Heart left ventricle (tissue), 13 donors: ENCODE measurements around the gene STPG3.

Source experiments
- CTCF ChIP-seq, 12 donors: fragments of 200-600 bp; sonication (generic) in 4 of 12; IDR thresholded peaks; one replicate each; pipeline versions ENCODE4 v1.5.0 to v1.8.0; 2018 to 2022; ENCODE audit warnings: antibody characterized with exemption in 12 of 12, mild to moderate bottlenecking in 5 of 12
- POLR2A ChIP-seq, 2 donors: fragments of 450-650 bp; IDR thresholded peaks; one replicate each; pipeline ENCODE4 v1.6.1; 2017; ENCODE audit warnings: antibody characterized with exemption in 2 of 2, mild to moderate bottlenecking in 2 of 2, moderate library complexity in 2 of 2
- donor health status: ischemic (EF 13 %, LVEDD 7.1; RV severe dilation, severe dysfunction).
- donor health status: DM: no; HTN: yes; CAD: no.
- donor health status: DM: no; HTN: no; CAD: no.
- donor health status: ischemic (EF 25% LVEDD 6.9; RV normal size, moderate dysfunction).
- donor health status: ischemic (EF 25% LVEDD 5.7; RV mildly dilated, moderate dysfunction).
- donor health status: ischemic (EF 35%, LVEDD 5.7; RV mildly dilated, moderate dysfunction).
- donor health status: nonischemic (EF 11% LVEDD 7.7; RV severe dilation, severe dysfunction).
- donor health status: DM: yes; HTN: yes; CAD: no.
- donor health status: PGD.
- donor health status: ischemic (EF 29% LVEDD 5.4; RV normal size, mild dysfunction).
- donor health status: nonischemic (EF 23%, LVEDD 6.1; RV moderate dilation, normal function).

DNA sequence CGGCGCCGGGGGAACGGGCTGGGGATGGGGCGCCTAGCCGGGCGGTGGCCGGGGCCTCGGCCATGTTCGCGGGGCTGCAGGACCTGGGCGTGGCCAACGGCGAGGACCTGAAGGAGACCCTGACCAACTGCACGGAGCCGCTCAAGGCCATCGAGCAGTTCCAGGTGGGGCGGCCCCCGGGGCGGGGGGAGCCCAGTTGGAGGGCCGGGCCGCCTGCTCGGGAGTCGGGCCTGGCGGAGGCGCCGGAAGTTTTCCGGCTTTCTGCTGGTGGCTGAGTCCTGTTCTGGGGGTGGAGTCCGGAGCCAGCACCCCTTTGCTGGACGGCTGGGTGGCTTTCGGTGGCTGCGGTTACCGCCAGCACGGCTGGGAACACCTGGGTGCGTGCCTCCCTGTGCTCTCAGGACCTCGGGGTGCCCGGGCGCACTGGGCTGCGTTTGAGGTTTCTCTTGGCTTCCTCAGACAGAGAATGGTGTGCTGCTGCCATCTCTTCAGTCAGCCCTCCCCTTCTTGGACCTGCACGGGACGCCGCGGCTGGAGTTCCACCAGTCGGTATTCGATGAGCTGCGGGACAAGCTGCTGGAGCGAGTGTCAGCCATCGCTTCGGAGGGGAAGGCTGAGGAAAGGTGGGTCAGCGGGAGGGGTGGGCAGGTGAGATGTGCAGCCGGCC lies 4.5 kb downstream of the STPG3 start:
- TF ChIP-seq CTCF (IDR thresholded peaks at IDR 0.05) (no peak), POLR2A (IDR thresholded peaks at IDR 0.05) (no peak)
